ENCODE measurements around the gene FLYWCH2.

The FLYWCH2 gene

GRCh38 chr16:2854700-2855309, 28.2 kb upstream of the FLYWCH2 start:
- peak; percentile 49 for DNase-seq

DNA sequence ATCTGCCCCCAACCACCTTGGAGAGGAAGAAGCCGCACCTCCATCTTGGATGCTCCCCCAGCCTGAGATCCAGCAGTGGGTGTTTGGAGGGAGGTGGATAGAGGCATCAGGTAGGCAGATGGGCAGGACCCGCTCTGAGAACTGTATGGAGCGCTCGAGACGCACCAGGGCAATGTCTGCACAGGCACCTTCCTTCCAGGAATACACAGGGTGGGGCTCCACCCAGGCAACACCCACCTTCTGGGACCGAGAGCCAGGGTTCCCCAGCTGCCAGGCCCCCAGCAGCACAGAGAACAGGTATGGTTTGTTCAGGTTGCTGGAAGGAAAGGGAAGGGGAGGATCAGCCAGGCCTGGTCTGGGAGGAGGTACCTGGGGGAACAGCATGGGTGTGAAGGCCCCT, 27.5 kb upstream of the FLYWCH2 start:
- no peak for DNase-seq

DNA sequence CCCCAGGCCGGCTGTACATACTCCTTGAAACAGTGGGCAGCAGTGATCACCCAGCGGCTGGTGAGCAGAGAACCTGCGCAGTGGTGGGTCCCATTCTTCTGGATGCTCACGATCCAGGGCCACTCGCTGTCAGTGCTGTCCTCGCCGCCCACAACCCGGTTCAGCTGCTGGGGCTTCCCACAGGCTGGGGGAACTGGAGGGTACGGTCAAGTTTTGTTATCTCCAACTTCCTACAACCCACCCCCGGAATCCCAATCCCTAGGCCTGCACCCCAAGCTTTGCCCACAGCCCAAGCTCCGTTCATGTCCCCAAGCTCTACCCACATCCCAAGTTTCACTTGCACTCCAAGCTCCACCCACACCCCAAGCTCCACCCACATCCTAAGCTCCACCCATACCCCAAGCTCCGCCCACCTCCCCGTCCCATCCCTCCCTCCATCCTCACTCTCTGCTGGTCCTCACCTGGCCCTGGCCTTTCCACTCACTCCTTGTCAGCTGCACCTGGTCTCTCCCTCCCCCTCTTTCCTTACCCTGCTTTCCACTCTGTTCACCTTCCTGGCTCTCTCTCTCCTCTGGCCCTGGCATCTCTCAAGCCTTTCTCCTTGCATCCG, 26.8 kb upstream of the FLYWCH2 start:
- DNase-seq, result peak; percentile 58

- DNase-seq, result no peak
These were observed 26.1 kb upstream of the FLYWCH2 start for GRCh38 chr16:2856686-2857450.

DNA sequence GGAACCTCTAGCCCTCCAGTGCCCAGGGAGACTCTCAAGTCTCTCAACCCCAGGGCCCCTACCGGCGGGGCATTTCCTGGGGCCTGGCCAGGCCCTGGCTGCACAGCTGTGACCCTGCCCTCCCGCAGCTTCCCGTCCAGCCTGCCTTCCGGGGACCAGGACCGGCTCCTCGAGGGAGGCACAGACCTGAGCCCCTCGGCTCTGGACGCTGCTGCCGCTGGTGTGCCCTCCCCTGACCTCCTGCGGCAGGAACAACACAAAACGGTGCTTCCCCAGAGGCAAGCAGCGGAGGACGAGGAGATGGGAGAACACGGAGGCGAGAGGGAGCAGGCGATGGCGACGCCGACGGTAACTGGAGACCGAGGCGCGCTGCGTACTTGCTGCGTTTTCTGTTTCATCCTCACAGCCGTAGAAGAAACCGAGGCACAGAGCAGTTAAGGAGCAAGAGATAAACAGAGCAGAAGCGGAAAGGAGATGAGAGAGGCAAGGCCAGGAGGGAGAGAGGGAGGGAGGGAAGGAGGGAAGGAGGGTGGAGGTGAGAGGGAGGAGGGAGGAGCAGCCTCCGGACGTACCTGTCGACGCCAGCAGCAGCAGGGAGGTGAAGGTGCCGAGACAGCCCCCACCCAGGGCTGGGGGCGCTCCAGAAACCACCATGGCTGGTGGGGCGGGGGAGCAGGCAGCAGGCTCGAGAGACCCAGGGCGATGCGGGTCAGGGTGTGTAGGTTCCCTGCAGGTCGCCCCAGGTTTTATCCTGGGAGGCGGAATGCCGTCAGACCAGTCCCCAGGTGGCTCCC, 25.4 kb upstream of the FLYWCH2 start, which contains the start of gene PRSS22:
PRSS22 (minus strand) TSS at position 720 of the 794 bp plus-strand sequence; CDS start at position 654, 66 bp downstream.
- DNase-seq, result peak; percentile 16

- no peak for DNase-seq
These were observed 24.6 kb upstream of the FLYWCH2 start for GRCh38 chr16:2858245-2859025.

DNA sequence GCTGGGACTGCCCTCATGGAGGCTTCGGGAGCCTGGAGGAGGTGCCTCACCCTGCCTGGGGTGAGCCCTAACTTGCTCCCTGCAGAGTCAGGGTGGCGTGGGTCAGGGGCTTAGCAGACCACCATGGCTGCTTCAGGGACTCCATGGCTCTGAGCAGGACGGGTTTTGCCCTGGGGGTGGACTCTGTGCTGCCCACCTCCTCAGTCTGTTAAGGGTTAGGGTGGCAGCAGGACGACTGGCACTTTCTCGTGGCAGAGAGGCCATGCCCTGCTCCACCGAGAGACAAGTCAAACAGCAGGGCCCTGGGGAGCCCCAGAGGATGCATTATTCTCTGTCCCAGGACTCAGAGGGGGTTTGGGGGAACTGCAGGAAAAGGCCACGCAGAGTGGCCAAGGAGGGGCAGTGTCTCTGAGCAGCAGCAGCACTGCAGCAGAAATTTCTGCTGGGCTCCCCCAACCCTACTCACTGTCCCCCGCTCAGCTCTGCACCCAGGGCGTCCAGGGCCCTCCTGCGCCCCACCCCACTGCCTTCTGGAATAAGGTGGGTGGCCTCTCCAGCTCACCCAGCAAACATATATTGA, 23.2 kb upstream of the FLYWCH2 start:
- DNase-seq, result no peak

GRCh38 chr16:2860826-2861567, 22.0 kb upstream of the FLYWCH2 start:
- no peak for DNase-seq

DNA sequence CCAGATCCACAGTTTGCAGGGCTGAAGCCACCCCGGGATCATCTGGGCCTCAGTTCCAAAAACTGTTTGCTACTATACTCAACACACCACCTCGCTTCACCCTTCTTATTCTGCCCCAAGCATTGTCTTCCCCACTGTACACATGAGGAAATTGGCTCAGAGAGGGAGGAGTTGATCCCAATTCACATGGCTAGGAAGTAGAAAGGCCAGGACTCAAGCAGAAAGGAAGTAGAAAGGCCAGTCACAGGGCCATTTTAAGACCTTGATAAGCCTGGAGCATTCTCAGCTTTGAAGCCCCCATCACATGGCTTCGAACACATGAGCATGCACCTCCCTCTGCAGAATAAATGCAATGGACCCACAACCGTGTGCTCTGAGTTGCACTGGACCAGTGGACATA, 17.4 kb upstream of the FLYWCH2 start:
- DNase-seq, result no peak

DNA sequence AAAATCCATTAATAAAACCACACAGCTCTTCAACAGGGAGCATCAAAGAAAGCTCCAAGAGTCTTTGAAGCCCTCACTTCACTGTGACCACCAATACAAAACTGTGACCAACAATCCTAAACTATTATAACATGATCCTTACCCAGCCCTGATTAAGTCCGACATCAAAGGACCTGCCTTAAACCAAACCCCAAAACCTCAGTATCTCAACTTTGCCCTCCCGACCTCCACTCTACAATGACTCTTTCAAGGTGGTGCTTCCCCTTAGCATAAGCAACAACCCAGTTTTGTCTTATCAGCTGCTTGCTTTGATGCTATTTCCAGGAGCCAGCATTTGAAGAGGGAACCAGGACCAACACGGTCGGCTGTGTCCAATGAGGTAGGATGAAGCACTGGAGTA, 16.6 kb upstream of the FLYWCH2 start:
- DNase-seq, result no peak

GRCh38 chr16:2867661-2867986, 15.4 kb upstream of the FLYWCH2 start:
- DNase-seq, result no peak

DNA sequence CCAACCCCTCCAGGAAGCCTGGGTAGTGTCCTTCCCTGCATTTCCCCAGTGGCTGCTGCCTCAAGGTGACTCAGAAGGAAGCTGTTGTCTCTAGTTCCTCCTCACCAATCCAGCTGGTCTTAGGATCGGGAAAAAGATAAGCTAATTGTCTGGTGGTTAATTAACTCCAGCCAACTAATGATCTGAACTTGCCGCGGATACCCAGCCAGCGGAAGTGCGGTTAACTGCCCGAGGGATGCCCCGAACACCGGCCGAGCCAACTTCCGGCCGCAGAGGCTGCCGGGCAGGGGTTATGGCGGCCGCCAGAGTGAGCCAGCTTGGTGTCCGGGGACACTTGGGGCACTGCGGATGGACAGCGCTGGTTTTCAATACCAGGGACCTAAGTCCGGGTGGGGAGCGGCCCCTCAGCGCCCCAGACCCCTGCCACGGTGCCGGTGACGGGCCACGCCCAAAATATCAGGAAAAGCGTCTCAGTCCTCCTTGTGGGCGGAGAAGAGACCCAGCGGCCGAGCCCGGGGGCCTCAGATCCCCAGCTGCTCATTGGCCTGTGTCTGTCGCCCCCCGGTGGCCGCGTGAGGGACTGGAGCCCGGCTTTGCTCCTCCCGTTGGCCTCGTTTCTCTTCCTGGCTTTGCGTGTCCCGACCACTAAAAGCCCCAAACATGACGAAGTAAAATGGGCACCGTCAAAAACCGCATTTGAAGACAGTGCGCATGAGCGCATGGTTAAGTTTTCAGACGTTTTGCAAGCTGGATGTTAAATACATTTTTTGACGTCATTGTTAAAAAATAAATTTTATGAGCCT, 14.8 kb upstream of the FLYWCH2 start:
- peak; percentile 98 for DNase-seq

DNA sequence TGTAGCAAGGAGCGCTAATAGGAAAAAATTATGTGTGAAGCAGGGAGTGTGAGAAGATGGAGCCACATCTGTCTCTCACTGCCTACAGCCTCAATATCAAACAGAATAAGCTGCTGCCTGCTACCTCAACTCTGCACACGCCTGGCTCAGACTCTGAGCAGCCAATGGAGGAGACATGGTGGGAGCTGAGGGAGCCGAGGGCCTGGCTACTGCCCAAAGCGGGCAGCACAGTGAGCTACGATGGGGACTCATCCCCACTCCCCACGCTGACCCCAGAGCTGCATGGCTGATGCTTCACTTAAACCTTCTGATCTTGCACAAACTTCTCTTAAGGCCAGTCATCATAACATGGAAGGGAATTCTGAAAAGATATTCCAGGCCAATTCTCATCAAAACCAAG, 11.1 kb upstream of the FLYWCH2 start:
- DNase-seq, result no peak

GRCh38 chr16:2874032-2874911, 8.7 kb upstream of the FLYWCH2 start:
- no peak for DNase-seq

DNA sequence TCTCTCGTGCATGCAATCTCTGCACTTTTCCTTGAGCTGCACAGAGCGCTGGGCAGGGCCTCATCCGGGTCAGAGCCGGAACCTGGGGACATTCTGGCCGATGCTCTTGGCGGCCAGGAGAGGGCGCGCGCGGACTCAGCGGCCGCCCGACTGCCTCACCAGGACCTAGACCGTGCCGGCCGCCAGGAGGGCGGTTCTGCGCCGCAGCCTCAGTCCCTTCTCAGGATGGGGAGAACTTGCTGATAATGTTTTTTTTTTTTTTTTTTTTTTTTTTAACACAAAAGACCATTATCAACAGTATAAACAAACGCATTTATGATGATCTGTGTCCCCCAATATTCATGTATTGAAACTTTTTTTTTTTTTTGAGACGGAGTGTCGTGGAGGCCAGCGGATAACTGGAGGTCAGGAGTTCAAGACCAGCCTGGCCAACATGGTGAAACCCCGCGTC, 8.1 kb upstream of the FLYWCH2 start:
- peak; percentile 80 for DNase-seq

GRCh38 chr16:2879854-2880508, 3.0 kb upstream of the FLYWCH2 start:
- no peak for DNase-seq

DNA sequence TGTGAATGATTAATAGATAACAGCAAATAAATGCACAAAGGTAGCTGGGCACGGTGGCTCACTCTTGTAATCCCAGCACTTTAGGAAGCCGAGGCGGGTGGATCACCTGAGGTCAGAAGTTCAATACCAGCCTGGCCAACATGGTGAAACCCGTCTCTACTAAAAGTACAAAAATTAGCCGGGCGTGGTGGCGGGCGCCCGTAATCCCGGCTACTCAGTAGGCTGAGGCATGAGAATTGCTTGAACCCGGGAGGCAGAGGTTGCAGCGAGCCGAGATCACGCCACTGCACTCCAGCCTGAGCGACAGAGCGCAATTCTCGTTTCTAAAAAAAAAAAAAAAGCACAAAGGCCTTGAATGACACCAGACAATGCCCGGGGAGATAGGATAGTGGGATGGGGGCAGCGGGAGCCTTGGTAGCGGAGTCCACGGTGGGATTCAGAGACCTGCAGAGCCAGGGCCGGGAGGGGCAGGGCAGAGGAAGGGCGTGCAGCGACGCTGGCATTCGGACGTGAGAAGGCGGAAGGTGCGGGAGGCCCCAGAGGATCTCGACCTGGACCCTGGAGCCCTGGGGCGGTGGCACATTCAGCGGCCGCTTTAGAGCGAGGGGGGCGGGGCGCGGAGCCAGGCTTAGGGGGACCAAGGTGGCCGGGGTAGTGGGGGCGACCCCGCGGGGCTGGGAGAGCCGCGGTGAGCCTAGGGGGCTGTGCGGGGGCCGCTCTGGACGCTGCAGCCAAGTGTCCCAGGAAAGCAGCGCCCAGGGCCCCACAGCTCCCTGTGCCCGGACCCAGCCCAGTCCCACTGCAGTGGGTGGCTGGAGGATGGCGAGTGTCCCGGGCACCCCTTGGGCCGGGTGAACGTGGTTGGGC, 999 bp upstream of the FLYWCH2 start:
- peak; percentile 42 for DNase-seq

DNA sequence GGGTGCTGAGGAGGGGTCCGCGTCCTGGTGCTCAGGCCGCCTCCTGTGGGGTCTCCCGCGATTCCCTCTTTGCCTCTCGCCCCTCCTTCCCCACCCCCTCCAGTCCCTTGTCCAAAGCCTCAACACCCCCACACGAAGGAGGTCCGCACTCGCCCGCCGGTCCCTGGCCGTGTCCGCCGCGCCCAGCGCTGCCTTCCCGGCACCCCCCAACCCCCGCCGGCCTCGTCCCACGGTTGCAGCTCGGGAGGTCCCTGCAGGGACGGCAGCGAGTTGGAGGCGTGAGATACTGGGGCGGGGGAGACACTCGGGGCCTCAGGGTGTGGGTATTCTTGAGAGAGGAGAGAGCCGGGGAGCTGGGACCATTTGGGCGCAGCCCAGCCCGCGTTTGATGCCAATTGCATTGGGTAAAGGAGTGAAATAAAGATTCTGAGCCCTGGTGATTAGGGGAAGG, 468 bp downstream of the FLYWCH2 start:
- DNase-seq, result peak; percentile 18
